CD4-positive, alpha-beta T cell treated with Interleukin-21 for 1 hour (primary cell): ENCODE measurements around the gene POLA1.
"Not testable (repeated sequence)": the region's sequence is repeated elsewhere in the genome, so short reads cannot be mapped to it uniquely, and the experiment has no call there.

Source experiments
- DNase-seq: peaks from one replicate; pipeline ENCODE4 v3.0.0-alpha.2; 2020

POLA1 gene

GRCh38 chrX:24693453-24694202, at the start of gene POLA1:
TSS of gene POLA1 (plus strand) at chrX:24693918. CDS start at chrX:24693962, 44 bp downstream.
- peak; percentile 71 for DNase-seq

GRCh38 chrX:24646006-24646405, 47.7 kb upstream of the POLA1 start:
- no peak for DNase-seq

- DNase-seq = no peak
Observed at GRCh38 chrX:24646745-24647182, 47.0 kb upstream of the POLA1 start.

- peak; percentile 59 for DNase-seq
Observed at GRCh38 chrX:24647257-24648058, 46.3 kb upstream of the POLA1 start, which contains the start of gene PCYT1B. TSS of gene PCYT1B (minus strand) at chrX:24647347. CDS start at chrX:24647105, 242 bp downstream.

- no peak for DNase-seq
Observed at GRCh38 chrX:24648495-24648894, 45.2 kb upstream of the POLA1 start.

GRCh38 chrX:24651783-24652182, 41.9 kb upstream of the POLA1 start:
- no peak for DNase-seq

- DNase-seq = not testable (repeated sequence)
Observed at GRCh38 chrX:24655679-24656078, 38.0 kb upstream of the POLA1 start.

GRCh38 chrX:24657671-24658386, 35.9 kb upstream of the POLA1 start:
- DNase-seq = no peak

- DNase-seq = no peak
Observed at GRCh38 chrX:24658421-24658820, 35.3 kb upstream of the POLA1 start.

- DNase-seq = no peak
Observed at GRCh38 chrX:24659106-24659505, 34.6 kb upstream of the POLA1 start.

GRCh38 chrX:24659646-24660045, 34.1 kb upstream of the POLA1 start:
- no peak for DNase-seq

- no peak for DNase-seq
Observed at GRCh38 chrX:24661292-24661691, 32.4 kb upstream of the POLA1 start.

- DNase-seq = no peak
Observed at GRCh38 chrX:24662352-24662751, 31.4 kb upstream of the POLA1 start.

- DNase-seq = no peak
Observed at GRCh38 chrX:24668111-24668510, 25.6 kb upstream of the POLA1 start.

- no peak for DNase-seq
Observed at GRCh38 chrX:24672701-24673190, 21.0 kb upstream of the POLA1 start.

GRCh38 chrX:24673424-24673823, 20.3 kb upstream of the POLA1 start:
- no peak for DNase-seq

GRCh38 chrX:24676403-24677024, 17.2 kb upstream of the POLA1 start:
- peak; percentile 4 for DNase-seq

GRCh38 chrX:24682739-24683432, 10.8 kb upstream of the POLA1 start:
- no peak for DNase-seq

GRCh38 chrX:24684048-24684447, 9.7 kb upstream of the POLA1 start:
- no peak for DNase-seq

- DNase-seq = no peak
Observed at GRCh38 chrX:24692305-24692704, 1.4 kb upstream of the POLA1 start.

GRCh38 chrX:24694825-24695224, 1.1 kb downstream of the POLA1 start:
- no peak for DNase-seq

- no peak for DNase-seq
Observed at GRCh38 chrX:24696294-24696693, 2.6 kb downstream of the POLA1 start.
